ENCODE results near the gene HTRA2. TPM values are rescaled to one million over a fixed set of nuclear protein-coding genes. Genes with fewer than 3 reads are reported as not detected.
A peak's percentile ranks its signal among the peaks of the same experiment; 100 is the strongest.
"Not testable (repeated sequence)": the region's sequence is repeated elsewhere in the genome, so short reads cannot be mapped to it uniquely, and the experiment has no call there.

Gene HTRA2
- total RNA-seq, result 35.3 and 38.1 TPM in 2 replicates

GRCh38 chr2:74529357-74530238 lies at the start of gene HTRA2, which contains the start of gene AUP1:
Gene HTRA2 (plus strand): TSS chr2:74529933. CDS start chr2:74530007, 74 bp downstream.
Gene AUP1 (minus strand): TSS chr2:74529706. CDS start chr2:74529629, 77 bp downstream.
- peak; percentile 96 to 99 for DNase-seq (ENCODE audit: low read depth in 2 of 2)

DNA sequence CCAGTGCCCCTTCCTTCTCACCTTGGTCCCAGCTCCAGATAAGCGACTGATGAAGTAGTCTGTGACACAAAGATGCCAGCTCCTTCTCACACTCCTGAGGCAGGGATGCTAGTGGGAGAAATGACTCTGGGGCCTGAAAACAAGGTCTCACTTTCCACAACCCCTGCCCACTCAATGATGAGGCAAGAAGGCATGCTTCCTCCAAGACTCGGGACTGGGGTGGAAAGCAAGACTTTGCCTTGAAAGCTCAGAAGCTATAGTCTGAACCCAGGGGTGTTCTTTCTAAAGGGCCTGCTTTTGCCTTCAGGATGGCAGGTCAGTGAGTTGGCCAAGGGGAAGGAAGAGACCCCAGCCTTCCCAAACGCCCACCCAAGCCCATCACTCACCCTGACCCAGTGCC lies 48.3 kb upstream of the HTRA2 start:
- DNase-seq (ENCODE audit: low read depth in 2 of 2), result no peak

GRCh38 chr2:74481961-74482800 lies 47.6 kb upstream of the HTRA2 start:
- peak; percentile 30 to 70 for DNase-seq (ENCODE audit: low read depth in 2 of 2)

- DNase-seq (ENCODE audit: low read depth in 2 of 2), result peak; percentile 97
Observed at GRCh38 chr2:74482801-74483674, 46.7 kb upstream of the HTRA2 start, which contains the start of the genes CCDC142 and TTC31. Gene CCDC142 (minus strand): TSS chr2:74482998. CDS start chr2:74482837, 161 bp downstream. Gene TTC31 (plus strand): TSS chr2:74483081. CDS start chr2:74483096, 15 bp downstream.

- DNase-seq (ENCODE audit: low read depth in 2 of 2), result not testable (repeated sequence)
Observed at GRCh38 chr2:74483675-74484164, 46.0 kb upstream of the HTRA2 start.

DNA sequence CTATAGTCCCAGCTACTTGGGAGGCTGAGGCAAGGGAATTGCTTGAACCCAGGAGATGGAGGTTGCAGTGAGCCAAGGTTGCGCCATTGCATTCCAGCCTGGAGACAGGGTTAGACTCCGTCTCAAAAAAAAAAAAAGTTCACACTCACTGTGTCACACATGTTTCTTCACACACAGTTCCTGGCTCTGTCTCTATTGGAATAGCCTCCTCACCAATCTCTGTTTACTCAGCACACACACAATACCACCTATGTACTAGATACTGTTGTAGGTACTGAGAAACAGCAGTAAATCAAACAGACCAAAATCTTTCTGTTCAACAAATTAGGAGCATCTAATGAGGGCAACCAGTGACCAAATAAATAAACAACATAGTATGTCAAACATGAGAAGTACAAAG lies 43.6 kb upstream of the HTRA2 start:
- DNase-seq (ENCODE audit: low read depth in 2 of 2), result no peak

GRCh38 chr2:74488643-74489481 lies 40.9 kb upstream of the HTRA2 start:
- DNase-seq (ENCODE audit: low read depth in 2 of 2), result no peak

DNA sequence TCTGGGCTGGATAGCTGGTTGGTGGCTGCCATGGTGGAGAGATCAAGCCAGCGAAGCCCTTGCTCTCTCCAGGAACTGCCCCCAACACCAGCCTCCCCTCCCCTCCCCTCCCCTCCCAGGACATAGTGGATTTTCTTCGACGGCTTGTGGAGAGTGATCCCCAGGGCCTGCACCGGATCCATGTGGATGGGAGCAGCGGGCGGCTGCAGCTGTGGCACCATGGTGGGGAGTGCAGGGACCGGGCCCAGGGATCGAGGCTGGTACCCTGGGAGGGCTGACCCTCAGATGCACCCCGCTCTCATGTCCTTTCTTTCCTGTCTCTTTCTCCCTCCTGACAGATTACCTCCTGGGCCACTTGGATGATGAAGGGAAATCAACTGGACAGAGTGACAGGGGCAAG lies 39.8 kb upstream of the HTRA2 start:
- no peak for DNase-seq (ENCODE audit: low read depth in 2 of 2)

GRCh38 chr2:74491648-74492544 lies 37.8 kb upstream of the HTRA2 start:
- DNase-seq (ENCODE audit: low read depth in 2 of 2), result no peak

GRCh38 chr2:74493546-74493945 lies 36.2 kb upstream of the HTRA2 start:
- DNase-seq (ENCODE audit: low read depth in 2 of 2), result no peak

GRCh38 chr2:74495440-74495839 lies 34.3 kb upstream of the HTRA2 start:
- DNase-seq (ENCODE audit: low read depth in 2 of 2), result no peak

GRCh38 chr2:74496997-74497776 lies 32.5 kb upstream of the HTRA2 start:
- DNase-seq (ENCODE audit: low read depth in 2 of 2), result no peak

DNA sequence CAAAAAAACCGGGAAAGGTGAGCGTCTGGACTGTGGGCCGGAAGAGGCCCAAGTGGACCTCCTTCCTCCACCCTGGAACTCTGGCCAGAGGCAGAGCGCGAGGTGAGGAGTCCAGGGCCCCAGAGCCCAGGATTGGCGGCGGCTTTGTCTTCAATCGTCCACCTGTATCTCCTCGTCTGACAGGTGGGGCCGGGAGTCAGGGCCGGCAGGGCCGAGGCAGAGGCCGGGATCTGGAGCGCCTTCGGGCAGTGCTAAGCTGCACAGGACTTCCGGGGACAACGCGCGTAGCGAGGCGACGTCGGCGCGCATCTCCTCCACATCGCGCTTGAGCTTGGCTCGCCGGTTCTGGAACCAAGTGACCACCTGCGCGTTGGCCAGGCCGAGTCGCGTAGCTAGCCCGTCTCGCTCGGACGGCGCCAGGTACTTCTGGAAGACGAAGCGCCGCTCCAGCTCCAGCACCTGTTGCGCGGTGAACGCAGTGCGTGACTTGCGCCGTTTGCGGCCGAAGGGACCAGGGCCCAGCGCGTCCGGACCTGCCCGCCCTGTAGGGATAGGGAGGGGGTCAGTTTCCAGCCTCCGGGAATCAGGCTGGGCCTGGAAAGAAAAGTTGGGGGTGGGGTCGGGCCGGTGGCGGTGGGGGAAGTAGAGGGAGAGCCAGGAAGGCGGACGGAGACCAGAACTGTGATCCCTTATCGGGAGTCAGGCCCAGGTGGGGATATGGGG lies 31.8 kb upstream of the HTRA2 start:
- DNase-seq (ENCODE audit: low read depth in 2 of 2), result peak in 1 of 2 donors; percentile 11

DNA sequence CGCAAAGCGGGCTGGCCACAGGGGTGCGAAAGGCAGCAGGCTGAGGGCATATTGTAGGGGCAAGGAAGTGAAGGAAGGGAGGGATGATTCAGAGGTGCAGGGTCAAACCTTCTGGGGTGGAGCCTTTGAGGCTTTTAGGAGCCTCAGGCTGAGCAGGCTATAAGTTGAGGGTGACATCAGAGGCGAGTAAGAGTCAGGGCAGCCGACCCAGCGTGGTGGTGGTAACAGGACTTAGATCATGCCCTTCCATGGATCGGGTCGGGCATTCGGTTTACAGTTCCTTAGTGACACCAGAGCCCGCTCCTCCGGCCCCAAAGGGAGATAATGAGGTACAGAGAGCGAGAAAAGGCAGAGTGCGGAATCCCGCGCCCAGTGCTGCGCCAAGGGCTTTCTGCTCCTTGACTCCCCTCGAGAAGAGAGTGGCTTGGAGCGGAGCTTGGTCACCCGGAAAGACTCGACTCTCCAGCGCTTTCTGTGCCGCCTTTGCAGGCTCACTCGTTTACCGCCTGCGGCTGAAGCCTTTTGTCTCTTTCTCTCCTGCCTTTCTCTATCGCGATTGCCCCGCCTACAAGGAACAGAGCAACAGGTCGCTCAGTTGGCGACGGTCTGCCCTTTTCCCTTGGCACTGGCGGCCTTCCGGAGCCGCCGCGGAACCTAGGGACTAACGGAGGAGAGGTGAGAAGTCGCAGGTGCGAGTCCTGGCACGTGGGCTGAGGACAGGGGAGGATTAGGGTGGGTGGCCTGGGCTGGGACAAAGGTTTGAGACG lies 31.1 kb upstream of the HTRA2 start:
- DNase-seq (ENCODE audit: low read depth in 2 of 2), result peak in 1 of 2 donors; percentile 20

DNA sequence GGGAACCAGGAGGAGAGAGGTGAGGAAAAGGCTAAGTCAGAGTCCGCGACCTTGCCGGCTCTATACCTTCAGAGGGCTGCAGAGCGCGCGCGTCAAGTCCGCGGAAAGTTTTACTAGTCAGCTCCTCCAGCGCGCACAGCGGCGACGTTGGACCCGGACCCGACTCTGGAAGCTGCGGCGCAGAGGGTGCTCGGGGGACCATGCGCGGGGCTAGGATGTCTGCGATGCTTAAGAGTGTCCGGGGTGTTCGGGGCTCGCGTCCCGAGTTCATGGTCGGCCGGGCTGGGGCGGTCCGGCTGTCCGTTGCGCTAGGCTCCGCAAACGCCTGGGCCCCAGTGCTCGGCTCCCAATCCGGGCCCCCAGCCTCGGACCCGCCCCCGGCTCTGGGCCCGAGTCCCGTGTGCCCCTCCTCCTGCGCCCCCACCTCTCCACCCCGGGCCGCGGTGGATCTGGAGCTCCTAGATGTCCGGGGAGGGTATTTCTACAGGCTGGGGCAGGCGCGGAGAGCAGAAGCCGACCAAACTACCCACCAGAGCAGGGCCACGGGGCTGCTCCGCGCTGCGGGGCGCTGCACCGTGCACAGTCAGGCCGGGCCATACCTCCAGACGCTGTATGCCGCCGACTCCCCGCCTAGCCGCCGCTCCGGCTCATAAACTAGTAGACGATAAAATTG lies 30.3 kb upstream of the HTRA2 start, which contains the start of gene LBX2:
Gene LBX2 (minus strand): TSS at position 337 of the 673 bp plus-strand sequence. CDS start 66 bp downstream, at position 271.
- peak in 1 of 2 donors; percentile 18 for DNase-seq (ENCODE audit: low read depth in 2 of 2)
